Kidney (tissue), 14 donors: ENCODE data around the gene NCK1. TPM values are rescaled to one million over a fixed set of nuclear protein-coding genes. Genes with fewer than 3 reads are reported as not detected.
A peak's percentile ranks its signal among the peaks of the same experiment; 100 is the strongest.

Experiments used
- DNase-seq, 5 donors: peaks; one replicate each; pipeline ENCODE4 v3.0.0-alpha.2; 2013 to 2020
- FAIRE-seq: peaks from 2 replicates; lab custom pipeline; 2012; peaks lifted over from hg19 to GRCh38; lab: Jason Lieb, UNC
- H3K27ac ChIP-seq, 2 donors: one replicate each; pipeline ENCODE4 v1.7.0; 2013; ENCODE audit warnings: low read depth in 2 of 2, low read length in 2 of 2, inconsistent platforms in 1 of 2
- H3K27me3 ChIP-seq: one replicate; pipeline ENCODE4 v1.7.1; 2013; ENCODE audit warnings: low read length, inconsistent platforms; ENCODE audit not compliant: control insufficient read depth, insufficient read depth
- H3K36me3 ChIP-seq, 3 donors: one replicate each; pipeline versions ENCODE4 v1.7.0 to v1.7.1; 2013; ENCODE audit warnings: low read length in 3 of 3, control low read depth in 1 of 3, inconsistent platforms in 1 of 3; ENCODE audit not compliant: insufficient read depth in 3 of 3, control insufficient read depth in 2 of 3
- H3K4me1 ChIP-seq, 3 donors: one replicate each; pipeline versions ENCODE4 v1.7.0 to v1.7.1; 2013; ENCODE audit warnings: low read length in 3 of 3, inconsistent platforms in 1 of 3, low read depth in 1 of 3; ENCODE audit not compliant: control insufficient read depth in 2 of 3, insufficient read depth in 2 of 3
- H3K4me3 ChIP-seq, 3 donors: one replicate each; pipeline versions ENCODE4 v1.7.0 to v1.8.1; 2013; ENCODE audit warnings: low read length in 3 of 3, control low read depth in 1 of 3, inconsistent platforms in 1 of 3
- H3K9ac ChIP-seq, 3 donors: one replicate each; pipeline versions ENCODE4 v1.7.0 to v1.7.1; 2013; ENCODE audit warnings: low read length in 3 of 3, control low read depth in 1 of 3, inconsistent platforms in 1 of 3
- H3K9me3 ChIP-seq, 3 donors: one replicate each; pipeline versions ENCODE4 v1.7.0 to v1.7.1; 2013; ENCODE audit warnings: low read length in 3 of 3, control low read depth in 1 of 3, inconsistent platforms in 1 of 3; ENCODE audit not compliant: control insufficient read depth in 2 of 3, insufficient read depth in 1 of 3
- intact Hi-C: fragments of 100-400 bp; cut with DNase I; formaldehyde crosslinking; loops from one replicate; pipeline ENCODE4 v1.11.1; 2022
- polyA plus RNA-seq: library from polyadenylated mRNA; stranded (reverse); fragments of 350-450 nt; fragmentation: Illumina TruSeq; extraction: RNeasy Lipid Tissue Mini Kit (QIAGEN cat#74804); gene quantifications from one replicate; pipeline ENCODE4 v1.2.3, GENCODE V29; 2014; ENCODE audit warnings: low read depth, low replicate concordance; ENCODE audit not compliant: insufficient read depth
- total RNA-seq: library from RNA; stranded (reverse); fragmentation: NEBNext Ultra II Directional; extraction: Animal tissue kit (Norgen Biotek cat#: 25700); gene quantifications from one replicate; pipeline ENCODE4 v1.2.1, GENCODE V29; 2021
- TF ChIP-seq, protein P1 (sequence below): IDR thresholded peaks from 3 replicates; pipeline ENCODE4 v1.5.1; 2012; ENCODE audit warnings: mild to moderate bottlenecking, moderate library complexity, borderline replicate concordance; ENCODE audit not compliant: insufficient read depth; ENCODE audit errors: extremely low read depth
- donor health status: control.
- donor health status: control.
- donor health status: control.
- donor health status: control.
- donor health status: control.
- donor health status: DM: yes; HTN: yes; CAD: no.
- donor health status: Normal renal cell carcinoma (clear cell type).

The NCK1 gene
- total and polyA plus RNA-seq, 2 donors from 2014 or later = 12.6 to 46.8 TPM

DNA sequence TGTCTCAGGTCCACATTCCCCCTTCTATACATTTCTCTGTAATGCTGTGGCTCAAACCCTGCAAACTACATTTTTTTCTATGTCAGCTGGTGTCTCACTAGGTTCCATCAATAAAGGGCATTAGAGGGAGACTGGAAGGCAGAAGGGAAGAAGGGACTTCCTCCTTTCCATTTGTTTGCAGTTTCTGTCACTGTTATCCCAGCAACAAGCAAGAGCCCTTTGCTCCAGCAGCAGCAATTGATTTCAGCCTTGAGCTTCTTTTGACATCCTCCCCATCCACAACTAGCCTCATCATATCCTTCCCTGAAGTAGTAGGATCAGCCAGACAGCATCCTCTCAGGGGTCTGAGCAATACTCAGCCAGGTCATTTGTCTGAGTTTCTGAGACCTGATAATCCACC is 5.3 kb upstream of the NCK1 start:
- H3K9me3 ChIP-seq = peaks cover 0 to 6% (median 0%) of the 10 kb centered on the region in 3 donors
- no peak for FAIRE-seq
- H3K4me1 ChIP-seq = peaks cover 0 to 8% (median 0%) of the 10 kb centered on the region in 3 donors
- H3K4me3 ChIP-seq = no peak overlapping the region
- no peaks in the 10 kb centered on the region for H3K27me3 ChIP-seq
- no peak overlapping the region for H3K27ac ChIP-seq
- H3K36me3 ChIP-seq = peaks cover 0 to 7% (median 0%) of the 10 kb centered on the region in 3 donors
- TF ChIP-seq, protein P1, sequence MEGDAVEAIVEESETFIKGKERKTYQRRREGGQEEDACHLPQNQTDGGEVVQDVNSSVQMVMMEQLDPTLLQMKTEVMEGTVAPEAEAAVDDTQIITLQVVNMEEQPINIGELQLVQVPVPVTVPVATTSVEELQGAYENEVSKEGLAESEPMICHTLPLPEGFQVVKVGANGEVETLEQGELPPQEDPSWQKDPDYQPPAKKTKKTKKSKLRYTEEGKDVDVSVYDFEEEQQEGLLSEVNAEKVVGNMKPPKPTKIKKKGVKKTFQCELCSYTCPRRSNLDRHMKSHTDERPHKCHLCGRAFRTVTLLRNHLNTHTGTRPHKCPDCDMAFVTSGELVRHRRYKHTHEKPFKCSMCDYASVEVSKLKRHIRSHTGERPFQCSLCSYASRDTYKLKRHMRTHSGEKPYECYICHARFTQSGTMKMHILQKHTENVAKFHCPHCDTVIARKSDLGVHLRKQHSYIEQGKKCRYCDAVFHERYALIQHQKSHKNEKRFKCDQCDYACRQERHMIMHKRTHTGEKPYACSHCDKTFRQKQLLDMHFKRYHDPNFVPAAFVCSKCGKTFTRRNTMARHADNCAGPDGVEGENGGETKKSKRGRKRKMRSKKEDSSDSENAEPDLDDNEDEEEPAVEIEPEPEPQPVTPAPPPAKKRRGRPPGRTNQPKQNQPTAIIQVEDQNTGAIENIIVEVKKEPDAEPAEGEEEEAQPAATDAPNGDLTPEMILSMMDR = no peak
- H3K9ac ChIP-seq = no peak overlapping the region
- intact Hi-C loops = no loop called here
- no peak for DNase-seq

DNA sequence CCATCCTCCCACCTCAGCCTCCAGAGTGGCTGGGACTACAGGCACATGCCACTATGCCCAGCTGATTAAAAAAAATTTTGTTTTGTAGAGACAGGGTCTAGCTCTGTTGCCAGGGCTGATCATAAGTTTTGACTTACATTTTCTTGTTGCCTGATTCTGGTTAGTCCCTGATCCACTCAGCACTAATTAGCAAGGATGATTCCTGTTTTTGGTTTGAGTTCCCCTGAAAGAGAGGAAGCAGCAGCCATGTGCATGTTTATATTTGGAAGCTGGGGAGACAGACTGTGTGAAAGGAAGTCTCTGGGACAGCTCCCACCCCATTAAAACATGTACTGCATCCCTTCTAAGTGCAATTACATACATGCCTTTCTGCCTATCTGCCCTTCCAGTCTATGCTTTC is 3.6 kb upstream of the NCK1 start:
- Histone ChIP-seq H3K4me3 (no peak overlapping the region), H3K9ac (no peak overlapping the region), H3K9me3 (peaks cover 0 to 6% (median 0%) of the 10 kb centered on the region in 3 donors), H3K27me3 (no peaks in the 10 kb centered on the region), H3K27ac (no peak overlapping the region), H3K36me3 (peaks cover 0 to 7% (median 0%) of the 10 kb centered on the region in 3 donors), H3K4me1 (peaks cover 0 to 8% (median 4%) of the 10 kb centered on the region in 3 donors)
- intact Hi-C loops = no loop called here
- DNase-seq (peak in 1 of 5 donors; percentile 4), FAIRE-seq (no peak)
- TF ChIP-seq, protein P1 = no peak

DNA sequence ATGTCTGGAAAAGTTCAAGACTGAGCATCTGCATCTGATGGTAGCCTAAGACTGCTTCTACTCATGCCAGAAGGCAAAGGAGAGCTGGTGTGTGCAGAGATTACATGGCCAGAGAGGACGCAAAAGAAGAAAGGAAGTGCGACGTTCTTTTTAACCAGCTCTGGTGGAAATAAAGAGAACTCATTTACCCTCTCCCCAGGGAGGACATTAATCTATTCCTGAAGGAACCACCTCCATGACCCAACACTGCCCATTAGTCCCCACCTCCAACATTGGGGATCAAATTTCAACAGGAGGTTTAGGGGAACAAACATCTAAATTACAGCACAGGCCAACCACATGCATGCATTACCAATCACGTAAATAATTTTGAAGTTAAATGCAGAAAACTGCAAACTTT is 1.5 kb upstream of the NCK1 start:
- DNase-seq (peak in 3 of 5 donors; percentile 22 to 72 (median 52)), FAIRE-seq (no peak)
- Histone ChIP-seq H3K4me1 (peaks cover 0 to 8% (median 4%) of the 10 kb centered on the region in 3 donors), H3K27ac (no peak overlapping the region), H3K4me3 (peak overlapping the region in 2 of 3 donors; percentile 2 to 73), H3K9ac (no peak overlapping the region), H3K27me3 (no peaks in the 10 kb centered on the region), H3K36me3 (no peaks in the 10 kb centered on the region), H3K9me3 (peaks cover 0 to 6% (median 0%) of the 10 kb centered on the region in 3 donors)
- intact Hi-C loops = no loop called here
- TF ChIP-seq, protein P1 = no peak
